H1 (cell line): Measurements from ENCODE around the gene ZNF223. TPM values are rescaled to one million over a fixed set of nuclear protein-coding genes. Genes with fewer than 3 reads are reported as not detected.
A peak's percentile ranks its signal among the peaks of the same experiment; 100 is the strongest.

Experiments
- CTCF ChIA-PET: fragments of 300-600 bp; sonication (Branson Sonifier 250); formaldehyde crosslinking; loops from one replicate; lab custom pipeline; 2021; ENCODE audit not compliant: partially characterized antibody; lab: Charles Lee
- POLR2A ChIA-PET: fragments of 300-600 bp; sonication (Branson Sonifier 250); formaldehyde crosslinking; loops from one replicate; lab custom pipeline; 2021; ENCODE audit warnings: inconsistent platforms; ENCODE audit not compliant: partially characterized antibody; lab: Charles Lee
- DNase-seq, 2 experiments: peaks; one replicate each; pipeline versions ENCODE4 v3.0.0 to v3.0.0-alpha.2; 2010 to 2022; ENCODE audit warnings: low spot score in 2 of 2, low read depth in 1 of 2, mixed read lengths in 1 of 2
- FAIRE-seq: peaks from 2 replicates; lab custom pipeline; 2011; peaks lifted over from hg19 to GRCh38; lab: Jason Lieb, UNC
- H2AFZ ChIP-seq: 2 replicates; pipeline ENCODE4 v1.8.1; 2012; ENCODE audit warnings: low read length, inconsistent platforms
- H2AK5ac ChIP-seq: 2 replicates; pipeline ENCODE4 v1.6.1; 2013; ENCODE audit warnings: low read depth, low read length
- H2BK120ac ChIP-seq: replicated peaks from 2 replicates; pipeline ENCODE3; 2013; ENCODE audit warnings: low read depth, low read length, inconsistent platforms
- H2BK12ac ChIP-seq: 2 replicates; pipeline ENCODE4 v1.6.1; 2013; ENCODE audit warnings: low read depth, low read length
- H2BK15ac ChIP-seq: 2 replicates; pipeline ENCODE4 v1.6.1; 2013; ENCODE audit warnings: low read length
- H2BK20ac ChIP-seq: 2 replicates; pipeline ENCODE4 v1.6.1; 2013; ENCODE audit warnings: low read length
- H2BK5ac ChIP-seq: 2 replicates; pipeline ENCODE4 v1.6.1; 2013; ENCODE audit warnings: low read depth, low read length
- H3K14ac ChIP-seq: 2 replicates; pipeline ENCODE4 v1.6.1; 2013; ENCODE audit warnings: inconsistent platforms; ENCODE audit not compliant: insufficient read length
- H3K18ac ChIP-seq: 2 replicates; pipeline ENCODE4 v1.6.1; 2013; ENCODE audit warnings: low read length; ENCODE audit errors: extremely low read depth
- H3K23ac ChIP-seq: 2 replicates; pipeline ENCODE4 v1.6.1; 2013; ENCODE audit warnings: inconsistent platforms; ENCODE audit not compliant: insufficient read length
- H3K23me2 ChIP-seq: 2 replicates; pipeline ENCODE4 v1.6.1; 2013; ENCODE audit warnings: low read depth, low read length
- H3K27ac ChIP-seq: 2 replicates; pipeline ENCODE4 v1.6.1; 2011; ENCODE audit warnings: low read depth, low read length, inconsistent platforms
- H3K27me3 ChIP-seq, 4 experiments: replicated peaks in 1 of 4; 1 replicate in 1 of 4; 2 replicates in 3 of 4; pipeline versions ENCODE4 v1.6.1 to v1.8.1; 2011 to 2013; ENCODE audit warnings: low read length in 3 of 4, mild to moderate bottlenecking in 3 of 4, inconsistent platforms in 2 of 4, mixed read lengths in 2 of 4, moderate library complexity in 1 of 4; ENCODE audit not compliant: control insufficient read depth in 3 of 4, insufficient read depth in 3 of 4; ENCODE audit errors: extremely low read depth in 1 of 4
- H3K36me3 ChIP-seq, 4 experiments: 2 replicates each; pipeline versions ENCODE4 v1.6.1 to v1.8.1; 2011 to 2013; ENCODE audit warnings: mild to moderate bottlenecking in 4 of 4, low read length in 3 of 4, moderate library complexity in 2 of 4, control low read depth in 1 of 4, inconsistent platforms in 1 of 4; ENCODE audit not compliant: insufficient read depth in 4 of 4, control insufficient read depth in 2 of 4
- H3K4ac ChIP-seq: replicated peaks from 2 replicates; pipeline ENCODE3; 2013; ENCODE audit warnings: low read length, low read depth, mixed read lengths, inconsistent platforms; ENCODE audit not compliant: insufficient read length
- H3K4me1 ChIP-seq, 4 experiments: replicated peaks in 1 of 4; 1 replicate in 1 of 4; 2 replicates in 3 of 4; pipeline versions ENCODE4 v1.6.1 to v1.8.1; 2011 to 2013; ENCODE audit warnings: low read length in 3 of 4, inconsistent platforms in 2 of 4, mixed read lengths in 1 of 4; ENCODE audit not compliant: insufficient read depth in 4 of 4, control insufficient read depth in 3 of 4
- H3K4me2 ChIP-seq, 2 experiments: 2 replicates each; pipeline versions ENCODE4 v1.6.1 to v1.8.1; 2011 to 2013; ENCODE audit warnings: low read depth in 2 of 2, low read length in 2 of 2, control low read depth in 1 of 2, inconsistent platforms in 1 of 2, mild to moderate bottlenecking in 1 of 2; ENCODE audit not compliant: insufficient read depth in 1 of 2
- H3K4me3 ChIP-seq, 4 experiments: fragments of 200-600, 300-600 bp in 1 of 4; sonication (generic), shearing (Covaris generic), sonication (Bioruptor Twin) in 1 of 4; 2 replicates each; pipeline versions ENCODE4 v1.5.1 to v1.8.1; 2011 to 2016; ENCODE audit warnings: low read length in 4 of 4, low read depth in 3 of 4, control low read depth in 2 of 4, inconsistent platforms in 2 of 4, mild to moderate bottlenecking in 2 of 4, mixed read lengths in 1 of 4, moderate library complexity in 1 of 4; ENCODE audit not compliant: insufficient read depth in 2 of 4; ENCODE audit errors: extremely low read depth in 1 of 4
- H3K56ac ChIP-seq: replicated peaks from 2 replicates; pipeline ENCODE3; 2013; ENCODE audit warnings: low read depth, mild to moderate bottlenecking, mixed read lengths, low read length, inconsistent platforms; ENCODE audit not compliant: insufficient read length
- H3K79me1 ChIP-seq: 2 replicates; pipeline ENCODE4 v1.6.1; 2013; ENCODE audit warnings: low read depth, low read length, control low read depth
- H3K79me2 ChIP-seq, 2 experiments: 2 replicates each; pipeline versions ENCODE4 v1.6.1 to v1.8.1; 2012 to 2013; ENCODE audit warnings: low read length in 2 of 2, mild to moderate bottlenecking in 2 of 2, inconsistent platforms in 1 of 2; ENCODE audit not compliant: insufficient read depth in 2 of 2, control insufficient read depth in 1 of 2
- H3K9ac ChIP-seq, 4 experiments: replicated peaks in 1 of 4; 1 replicate in 1 of 4; 2 replicates in 3 of 4; pipeline versions ENCODE4 v1.6.1 to v1.8.1; 2011 to 2013; ENCODE audit warnings: low read depth in 3 of 4, low read length in 3 of 4, control low read depth in 2 of 4, mild to moderate bottlenecking in 2 of 4, moderate library complexity in 2 of 4, inconsistent platforms in 1 of 4; ENCODE audit errors: extremely low read depth in 1 of 4
- H3K9me3 ChIP-seq, 2 experiments: 2 replicates each; pipeline versions ENCODE4 v1.6.1 to v1.8.1; 2012 to 2013; ENCODE audit warnings: mild to moderate bottlenecking in 2 of 2, moderate library complexity in 2 of 2, control low read depth in 1 of 2, inconsistent platforms in 1 of 2, low read depth in 1 of 2, low read length in 1 of 2, mixed read lengths in 1 of 2; ENCODE audit not compliant: insufficient read depth in 2 of 2
- H4K20me1 ChIP-seq, 2 experiments: replicated peaks in 1 of 2; 2 replicates each; pipeline versions ENCODE3 to v1.8.1; 2011 to 2013; ENCODE audit warnings: inconsistent platforms in 2 of 2, low read length in 2 of 2, mild to moderate bottlenecking in 1 of 2; ENCODE audit not compliant: insufficient read depth in 2 of 2, control insufficient read depth in 1 of 2
- H4K5ac ChIP-seq: 2 replicates; pipeline ENCODE4 v1.6.1; 2013; ENCODE audit warnings: low read length, low read depth, mixed read lengths, inconsistent platforms; ENCODE audit not compliant: insufficient read length
- H4K8ac ChIP-seq: 2 replicates; pipeline ENCODE4 v1.8.0; 2013; ENCODE audit warnings: mild to moderate bottlenecking, moderate library complexity, low read length, inconsistent platforms; ENCODE audit not compliant: insufficient read depth; ENCODE audit errors: extremely low read depth
- H4K91ac ChIP-seq: replicated peaks from 2 replicates; pipeline ENCODE3; 2013; ENCODE audit warnings: low read length, mixed read lengths, inconsistent platforms; ENCODE audit not compliant: insufficient read length
- CTBP2 ChIP-seq: IDR thresholded peaks from 2 replicates; pipeline ENCODE4 v1.7.0; 2011; ENCODE audit warnings: borderline replicate concordance, mild to moderate bottlenecking, moderate library complexity, mixed read lengths, low read length; ENCODE audit not compliant: insufficient read depth, insufficient read length
- EP300 ChIP-seq, 2 experiments: IDR thresholded peaks; 1 replicate in 1 of 2; 2 replicates in 1 of 2; pipeline ENCODE4 v1.6.1; 2011 to 2012; ENCODE audit warnings: low read depth in 2 of 2, low read length in 2 of 2, mild to moderate bottlenecking in 2 of 2, borderline replicate concordance in 1 of 2, inconsistent platforms in 1 of 2, moderate library complexity in 1 of 2
- FOSL1 ChIP-seq: IDR thresholded peaks from 2 replicates; pipeline ENCODE4 v1.6.1; 2011; ENCODE audit warnings: mild to moderate bottlenecking, low read depth, low read length, moderate library complexity; ENCODE audit not compliant: insufficient read depth
- GTF2F1 ChIP-seq: IDR thresholded peaks from 2 replicates; pipeline ENCODE4 v1.6.1; 2012; ENCODE audit warnings: low read depth, low read length, improper control_type of control experiment, borderline replicate concordance
- KDM4A ChIP-seq: IDR thresholded peaks from one replicate; pipeline ENCODE4 v1.7.1; 2012; ENCODE audit warnings: low read depth, mild to moderate bottlenecking, moderate library complexity, low read length, inconsistent platforms; ENCODE audit not compliant: severe bottlenecking
- POU5F1 ChIP-seq: IDR thresholded peaks from 2 replicates; pipeline ENCODE4 v1.6.1; 2011; ENCODE audit warnings: low read depth, mild to moderate bottlenecking, low read length, moderate library complexity
- RBBP5 ChIP-seq: IDR thresholded peaks from 2 replicates; pipeline ENCODE4 v1.7.1; 2012; ENCODE audit warnings: low read depth, mild to moderate bottlenecking, inconsistent platforms, low read length, moderate library complexity, borderline replicate concordance
- RXRA ChIP-seq: IDR thresholded peaks from 2 replicates; pipeline ENCODE4 v1.6.1; 2011; ENCODE audit warnings: low read depth, mild to moderate bottlenecking, low read length, moderate library complexity; ENCODE audit not compliant: insufficient read depth
- SP4 ChIP-seq: IDR thresholded peaks from 2 replicates; pipeline ENCODE4 v1.6.1; 2012; ENCODE audit warnings: low read length, inconsistent platforms
- TAF1 ChIP-seq: IDR thresholded peaks from 2 replicates; pipeline ENCODE4 v1.6.1; 2011; ENCODE audit warnings: mild to moderate bottlenecking, low read depth, low read length
- TBP ChIP-seq: IDR thresholded peaks from 2 replicates; pipeline ENCODE4 v1.6.1; 2011; ENCODE audit warnings: low read depth, low read length, improper control_type of control experiment
- TEAD4 ChIP-seq: IDR thresholded peaks from 2 replicates; pipeline ENCODE4 v1.6.1; 2012; ENCODE audit warnings: low read depth, low read length, inconsistent platforms, mixed read lengths
- WGBS, 2 experiments: shearing (Covaris generic) in 1 of 2; methylation state at CpG; one replicate each; pipeline versions ENCODE4 v1.1.6 to v1.1.7; 2013 to 2015; ENCODE audit warnings: low lambda C conversion rate in 2 of 2, mixed read lengths in 2 of 2, inconsistent platforms in 1 of 2, low coverage in 1 of 2, missing lambda C conversion rate in 1 of 2; ENCODE audit not compliant: insufficient replicate concordance in 2 of 2, insufficient coverage in 1 of 2, insufficient read length in 1 of 2; ENCODE audit errors: extremely low coverage in 1 of 2, missing lambda C conversion rate in 1 of 2; 5-methylcytosine and 5-hydroxymethylcytosine counted together
- polyA plus RNA-seq, 7 experiments: library from polyadenylated mRNA; depleted of rRNA in 3 of 7; stranded (reverse) in 5 of 7; unstranded in 2 of 7; fragments of >200 nt in 5 of 7; fragments of 200-250 nt in 2 of 7; gene quantifications; 1 replicate in 5 of 7; 2 replicates in 1 of 7; 4 replicates in 1 of 7; pipeline versions ENCODE4 v1.2.1 to v1.2.3, GENCODE V29; 2011 to 2013; ENCODE audit warnings: missing spikeins in 2 of 7, mixed read lengths in 2 of 7
- total RNA-seq: library from RNA; stranded (reverse); fragmentation: NEBNext Ultra II Directional; extraction: Animal tissue kit (Norgen Biotek cat#: 25700); gene quantifications from 2 replicates; pipeline ENCODE4 v1.2.1, GENCODE V29; 2021

Gene ZNF223
- total and polyA plus RNA-seq, 2 of the 8 experiments (the other 6 are each of a cell fraction or from before 2014, with no cell fraction given): 1.7 to 4.3 TPM

- Histone ChIP-seq H4K91ac (no peak overlapping the region), H2AK5ac (no peak overlapping the region), H2AFZ (no peak overlapping the region), H4K8ac (no peak overlapping the region), H2BK20ac (no peak overlapping the region), H3K23me2 (peaks cover 4% of the 10 kb centered on the region; the same call in 1 of the 2 replicates), H3K4ac (no peak overlapping the region), H2BK120ac (no peak overlapping the region), H3K4me2 (peak overlapping the region; percentile 64 to 69), H4K5ac (peak overlapping the region; percentile 39), H3K4me3 (peak overlapping the region; percentile 80 to 100 (median 95)), H4K20me1 (no peaks in the 10 kb centered on the region), H3K23ac (no peak overlapping the region), H2BK15ac (no peak overlapping the region), H3K4me1 (no peaks in the 10 kb centered on the region), H3K56ac (no peak overlapping the region), H3K9me3 (peaks cover 22 to 25% of the 10 kb centered on the region in 2 experiments), H3K18ac (no peak overlapping the region; the same call in 1 of the 2 replicates), H3K79me2 (peaks cover 0 to 14% of the 10 kb centered on the region in 2 experiments; a peak in 2 of 4 replicates), H3K9ac (peak overlapping the region; percentile 62 to 93 (median 75)), H3K14ac (no peak overlapping the region), H3K27me3 (no peaks in the 10 kb centered on the region), H2BK5ac (no peak overlapping the region), H3K27ac (peak overlapping the region; percentile 77), H3K36me3 (peaks cover 0 to 26% (median 11%) of the 10 kb centered on the region in 4 experiments; a peak in 6 of 8 replicates), H3K79me1 (no peaks in the 10 kb centered on the region; the same call in 1 of the 2 replicates), H2BK12ac (no peak overlapping the region; the same call in 1 of the 2 replicates)
- 33% methylated on average over 17 of the region's 17 CpGs; no CpG with 5 or more reads in 1 of the 2 experiments for whole genome bisulfite sequencing, 2 experiments
- ChIA-PET CTCF (interaction anchor here (0.6 to 1.2 kb wide), 3 partner anchors 14 to 1013 kb away, joined by 3 to 5 read pairs (median 3); no protein-coding TSS in a partner anchor), POLR2A (interaction anchor here (0.6 to 3.8 kb wide), 17 partner anchors 9 to 388 kb away, joined by 3 to 27 read pairs (median 5); partner anchors contain the start of genes ZNF180, ZNF223, ZNF224 and ZNF226)
- DNase-seq (peak; percentile 52 to 88), FAIRE-seq (peak; percentile 89)
- TF ChIP-seq TEAD4 (no peak), SP4 (no peak), TAF1 (peak; percentile 76), TBP (peak; percentile 52; the same call in 1 of the 2 replicates), CTBP2 (no peak), POU5F1 (no peak), KDM4A (no peak), EP300 (IDR thresholded peaks at IDR 0.05; ENCODE audit: borderline replicate concordance in 1 of 2, low read depth in 2 of 2, low read length in 2 of 2) (no peak), FOSL1 (no peak), GTF2F1 (no peak), RXRA (no peak), RBBP5 (no peak)
These were observed 60.2 kb downstream of the ZNF223 start for GRCh38 chr19:44111910-44112463.
